ENCODE measurements around the gene TUBGCP3. TPM values are rescaled to one million over a fixed set of nuclear protein-coding genes. Genes with fewer than 3 reads are reported as not detected.

TUBGCP3 gene
- total RNA-seq, 1 donor from 2014 or later, result 16.3 TPM

GRCh38 chr13:112522578-112522977 lies 65.4 kb downstream of the TUBGCP3 start:
- H3K4me1 Mint-ChIP-seq (ENCODE audit: low read depth), result no peaks in the 10 kb centered on the region
- H3K4me3 Mint-ChIP-seq (ENCODE audit: unreplicated experiment), result no peak overlapping the region
- TF ChIP-seq CTCF (IDR thresholded peaks at IDR 0.05), result no peak
- H3K9me3 Mint-ChIP-seq (ENCODE audit: low read depth), result no peaks in the 10 kb centered on the region
- no peak for DNase-seq (ENCODE audit: low spot score)
- no peak overlapping the region for H3K27ac Mint-ChIP-seq (ENCODE audit: unreplicated experiment)
- H3K27me3 Mint-ChIP-seq (ENCODE audit: low read depth), result no peaks in the 10 kb centered on the region
- H3K36me3 Mint-ChIP-seq (ENCODE audit: low read depth), result peaks cover 7% of the 10 kb centered on the region

- TF ChIP-seq CTCF (IDR thresholded peaks at IDR 0.05), result no peak
- Mint-ChIP-seq H3K4me3 (ENCODE audit: unreplicated experiment) (no peak overlapping the region), H3K36me3 (ENCODE audit: low read depth) (peaks cover 10% of the 10 kb centered on the region), H3K27ac (ENCODE audit: unreplicated experiment) (no peak overlapping the region), H3K9me3 (ENCODE audit: low read depth) (no peaks in the 10 kb centered on the region), H3K4me1 (ENCODE audit: low read depth) (no peaks in the 10 kb centered on the region), H3K27me3 (ENCODE audit: low read depth) (no peaks in the 10 kb centered on the region)
- no peak for DNase-seq (ENCODE audit: low spot score)
Measured at GRCh38 chr13:112521073-112521685, 66.8 kb downstream of the TUBGCP3 start.

GRCh38 chr13:112519517-112520060 lies 68.4 kb downstream of the TUBGCP3 start:
- peaks cover 12% of the 10 kb centered on the region for H3K36me3 Mint-ChIP-seq (ENCODE audit: low read depth)
- H3K27ac Mint-ChIP-seq (ENCODE audit: unreplicated experiment), result no peak overlapping the region
- no peak for DNase-seq (ENCODE audit: low spot score)
- H3K4me1 Mint-ChIP-seq (ENCODE audit: low read depth), result no peaks in the 10 kb centered on the region
- no peaks in the 10 kb centered on the region for H3K9me3 Mint-ChIP-seq (ENCODE audit: low read depth)
- no peak for TF ChIP-seq CTCF (IDR thresholded peaks at IDR 0.05)
- no peaks in the 10 kb centered on the region for H3K27me3 Mint-ChIP-seq (ENCODE audit: low read depth)
- no peak overlapping the region for H3K4me3 Mint-ChIP-seq (ENCODE audit: unreplicated experiment)

DNA sequence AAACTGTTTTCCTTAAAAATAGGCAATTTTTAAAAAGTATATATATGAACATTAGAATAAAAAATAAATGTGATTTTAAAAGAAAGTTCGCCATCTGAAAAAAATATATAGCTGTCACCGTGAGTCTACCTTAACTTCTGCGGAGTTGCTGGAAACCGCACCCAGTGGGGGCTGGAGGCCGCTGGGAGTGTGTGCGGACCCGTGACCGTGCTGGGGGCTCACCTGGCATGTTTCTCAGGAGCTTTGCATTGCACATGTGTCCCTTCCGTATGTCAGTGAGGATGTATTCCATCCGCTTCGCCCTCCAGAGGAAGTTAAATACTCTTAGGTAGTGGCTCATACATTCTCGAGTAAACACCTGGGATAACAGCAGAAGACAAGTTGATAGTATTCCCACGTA lies 71.7 kb downstream of the TUBGCP3 start:
- DNase-seq (ENCODE audit: low spot score), result no peak
- Mint-ChIP-seq H3K4me1 (ENCODE audit: low read depth) (peaks cover 2% of the 10 kb centered on the region), H3K36me3 (ENCODE audit: low read depth) (peaks cover 10% of the 10 kb centered on the region), H3K9me3 (ENCODE audit: low read depth) (no peaks in the 10 kb centered on the region), H3K27ac (ENCODE audit: unreplicated experiment) (no peak overlapping the region), H3K4me3 (ENCODE audit: unreplicated experiment) (no peak overlapping the region), H3K27me3 (ENCODE audit: low read depth) (no peaks in the 10 kb centered on the region)
- TF ChIP-seq CTCF (IDR thresholded peaks at IDR 0.05), result no peak

GRCh38 chr13:112513761-112514160 lies 74.2 kb downstream of the TUBGCP3 start:
- no peak overlapping the region for H3K4me3 Mint-ChIP-seq (ENCODE audit: unreplicated experiment)
- H3K4me1 Mint-ChIP-seq (ENCODE audit: low read depth), result peaks cover 16% of the 10 kb centered on the region
- no peaks in the 10 kb centered on the region for H3K9me3 Mint-ChIP-seq (ENCODE audit: low read depth)
- H3K27ac Mint-ChIP-seq (ENCODE audit: unreplicated experiment), result no peak overlapping the region
- no peaks in the 10 kb centered on the region for H3K27me3 Mint-ChIP-seq (ENCODE audit: low read depth)
- TF ChIP-seq CTCF (IDR thresholded peaks at IDR 0.05), result no peak
- no peak for DNase-seq (ENCODE audit: low spot score)
- H3K36me3 Mint-ChIP-seq (ENCODE audit: low read depth), result peaks cover 11% of the 10 kb centered on the region

All from chondrocyte (in vitro differentiated cells).